Activated CD8-positive, alpha-beta memory T cell treated with anti-CD3 and anti-CD28 coated beads, Interleukin-2, amount 50 U/mL, for 4 hours (primary cell): Measurements from ENCODE around the gene PABPN1L.

Experiments used
- DNase-seq: peaks from one replicate; pipeline ENCODE4 v3.0.0-alpha.2; 2020

PABPN1L gene

GRCh38 chr16:88883117-88883895, 16.8 kb upstream of the PABPN1L start:
- DNase-seq: no peak

DNA sequence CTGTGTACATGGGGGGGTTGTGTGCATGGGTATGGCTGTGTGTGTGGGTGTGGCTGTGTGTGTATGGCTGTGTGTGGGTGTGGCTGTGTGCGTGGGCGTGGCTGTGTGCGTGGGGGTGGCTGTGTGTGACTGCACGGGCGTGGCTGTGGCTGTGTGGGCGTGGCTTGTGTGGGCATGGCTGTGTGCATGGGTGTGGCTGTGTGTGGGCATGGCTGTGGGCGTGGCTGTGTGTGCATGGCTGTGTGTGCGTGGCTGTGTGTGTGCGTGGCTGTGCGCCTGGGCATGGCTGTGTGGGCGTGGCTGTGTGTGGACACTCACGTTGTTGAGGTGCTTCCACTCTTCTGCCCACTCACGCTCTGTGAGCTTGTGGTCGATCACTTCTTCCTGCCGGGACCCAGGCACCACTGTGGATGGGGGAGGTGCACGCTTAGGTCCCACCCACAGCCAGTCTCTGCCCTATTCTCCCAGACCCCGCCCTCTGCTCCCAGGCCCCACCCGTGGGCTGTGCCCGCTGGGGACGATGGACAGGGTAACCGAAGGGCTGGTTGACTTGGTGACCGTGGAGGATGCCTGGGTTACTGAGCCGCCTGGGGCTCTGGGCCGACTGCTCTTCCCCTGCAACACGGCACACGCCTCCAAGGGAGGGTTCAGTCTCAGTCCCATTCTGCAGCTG, 16.0 kb upstream of the PABPN1L start:
- no peak for DNase-seq

GRCh38 chr16:88881675-88882357, 15.4 kb upstream of the PABPN1L start:
- no peak for DNase-seq

DNA sequence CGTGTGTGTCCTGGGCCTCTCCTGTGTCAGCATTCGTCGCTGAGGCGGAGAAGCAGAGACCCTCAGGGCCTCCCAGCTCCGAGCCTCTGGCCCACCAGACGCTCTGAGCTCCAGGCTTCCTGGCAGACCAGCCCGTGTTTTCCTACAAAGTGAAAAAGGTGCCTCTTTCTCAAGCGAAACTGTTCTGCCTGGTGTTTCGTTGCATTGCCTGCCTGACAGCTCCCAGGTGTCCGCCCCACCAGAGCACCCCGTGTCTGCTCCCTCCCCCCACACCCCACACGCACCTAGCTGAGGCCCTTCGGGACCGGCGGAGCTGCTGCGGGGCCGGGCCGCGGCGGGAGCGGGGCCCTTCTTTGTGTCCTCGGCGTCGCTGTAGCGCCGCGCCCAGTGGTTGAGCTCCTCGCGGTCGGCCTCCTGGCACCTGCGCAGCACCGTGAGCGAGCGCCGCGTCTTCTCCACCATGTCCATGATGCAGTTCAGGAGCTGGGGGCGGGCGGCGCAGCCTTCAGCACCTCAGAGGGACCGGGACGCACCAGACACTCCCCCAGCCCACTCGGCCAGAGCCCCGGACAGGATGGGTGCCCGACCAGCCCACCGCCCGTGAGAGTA, 14.7 kb upstream of the PABPN1L start:
- no peak for DNase-seq

DNA sequence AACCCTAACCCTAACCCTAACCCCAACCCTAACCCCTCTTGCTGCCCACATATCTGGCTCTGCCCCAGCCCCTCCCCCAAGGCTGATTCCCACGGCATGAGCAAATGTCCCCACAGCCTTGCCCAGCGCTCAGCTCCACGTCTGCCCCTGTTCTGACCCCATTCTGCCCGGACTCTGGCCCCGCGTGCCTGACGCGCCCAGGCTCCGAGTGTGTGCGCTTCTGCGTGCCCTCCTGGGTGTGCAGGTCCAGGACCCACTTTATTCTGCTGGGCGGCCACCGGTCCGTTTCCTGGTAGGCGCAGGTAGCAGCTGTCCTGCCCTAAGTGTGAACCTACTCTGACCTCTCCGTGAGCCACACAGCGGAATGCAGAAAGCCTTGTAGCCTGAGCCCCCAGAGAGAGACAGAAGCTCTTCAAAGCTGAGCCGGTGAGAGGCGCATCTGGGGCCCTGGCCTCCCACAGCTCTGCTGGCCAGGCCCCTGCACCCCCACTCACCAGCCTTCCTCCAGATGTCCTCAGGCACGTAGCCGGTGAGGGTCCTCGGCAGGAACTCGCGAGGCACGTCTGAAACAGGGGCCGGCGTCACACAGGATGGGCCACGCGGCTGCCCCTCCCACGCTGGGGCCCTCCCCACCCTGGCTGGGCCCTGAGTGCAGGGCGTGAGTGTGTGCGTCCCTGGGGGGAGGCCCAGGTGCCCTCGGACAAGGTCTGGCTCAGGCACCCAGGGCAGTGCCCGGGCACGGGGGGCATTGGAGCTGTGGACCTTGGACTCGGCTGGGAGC, 14.0 kb upstream of the PABPN1L start:
- DNase-seq: no peak

GRCh38 chr16:88879788-88880055, 13.3 kb upstream of the PABPN1L start:
- no peak for DNase-seq

DNA sequence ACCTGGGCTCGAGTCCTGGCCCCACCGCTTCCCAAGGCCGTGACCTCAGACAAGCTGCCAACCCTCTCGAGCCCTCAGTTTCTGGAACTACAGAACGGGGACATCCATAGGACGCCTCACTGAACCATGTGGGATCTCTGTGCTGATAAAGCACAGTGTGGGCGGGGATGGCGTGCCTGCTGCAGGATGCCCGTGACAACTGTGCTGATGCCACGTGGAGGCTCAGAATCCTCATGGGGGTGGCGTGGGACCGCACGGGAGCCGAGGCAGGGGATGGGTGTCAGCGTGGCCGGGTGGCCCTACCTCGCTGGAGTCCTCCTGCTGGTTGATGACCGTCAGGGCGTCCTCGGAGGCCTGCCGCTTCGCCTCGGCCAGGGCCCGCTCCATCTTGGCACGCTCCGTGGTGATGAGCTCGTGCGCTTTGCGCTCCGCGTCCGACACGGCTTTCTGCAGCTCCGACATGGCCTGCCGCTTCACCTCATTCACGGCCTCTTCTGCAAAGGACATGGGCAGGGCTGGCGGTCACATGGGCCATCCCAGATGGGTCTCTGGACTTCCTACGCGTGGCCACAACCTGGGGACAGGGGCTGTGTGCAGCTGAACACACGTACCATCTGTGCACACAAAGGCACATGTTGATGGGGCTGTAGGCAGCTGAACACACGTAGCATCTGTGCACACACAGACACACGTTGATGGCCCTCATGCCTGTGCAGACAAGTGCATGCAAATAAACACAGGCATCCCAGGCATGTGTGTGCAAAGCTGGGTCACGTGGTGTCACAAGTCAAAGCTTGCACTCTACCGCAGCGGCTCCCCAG, 12.7 kb upstream of the PABPN1L start:
- no peak for DNase-seq

DNA sequence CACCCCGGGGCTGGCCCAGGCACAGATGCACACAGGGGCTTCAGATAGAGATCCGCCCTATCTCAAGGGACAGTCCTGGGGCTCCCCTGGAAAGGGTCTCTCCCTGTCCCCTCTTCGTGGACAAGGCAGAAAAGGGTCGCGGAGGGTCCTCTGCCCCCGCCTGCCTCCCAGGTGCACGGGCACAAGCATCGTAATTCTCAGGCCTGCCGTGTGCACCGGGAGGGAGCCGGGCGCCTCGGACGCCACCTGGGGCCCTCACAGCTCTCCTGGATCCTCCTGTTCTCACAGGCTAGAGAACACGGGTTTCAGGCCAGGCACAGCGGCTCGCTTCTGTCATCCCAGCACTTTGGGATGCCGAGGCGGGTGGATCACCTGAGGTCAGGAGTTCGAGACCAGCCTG, 11.9 kb upstream of the PABPN1L start:
- no peak for DNase-seq

- DNase-seq: no peak
Measured at GRCh38 chr16:88877564-88878289, 11.3 kb upstream of the PABPN1L start.

DNA sequence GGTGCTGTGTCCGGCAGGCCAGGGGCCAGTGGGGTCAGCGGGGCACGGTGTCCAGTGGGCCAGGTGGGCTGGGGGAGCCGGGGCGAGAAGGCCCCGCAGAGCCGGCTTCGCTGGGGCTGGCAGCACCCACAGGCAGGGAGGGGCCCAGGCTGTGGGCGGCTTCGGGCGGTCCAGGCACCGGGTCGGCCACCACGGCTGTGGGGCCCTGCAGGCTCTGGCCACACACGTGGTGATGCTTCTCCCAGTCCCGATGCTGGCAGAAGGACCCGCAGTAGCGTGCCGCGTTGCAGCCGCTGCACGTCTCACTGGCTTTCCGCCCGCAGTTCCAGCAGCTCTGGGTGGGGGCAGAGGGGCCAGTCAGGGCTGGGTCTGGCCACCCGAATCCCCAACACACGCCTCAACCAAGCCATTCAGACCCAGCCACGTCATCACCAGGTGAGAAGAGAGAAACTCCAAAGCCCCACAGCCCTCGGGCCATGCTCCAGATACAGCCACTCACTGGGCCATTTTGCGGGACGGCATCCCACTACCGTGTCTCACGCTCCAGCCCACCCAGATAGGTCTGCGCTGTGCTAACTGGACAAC, 10.6 kb upstream of the PABPN1L start:
- DNase-seq: no peak

DNA sequence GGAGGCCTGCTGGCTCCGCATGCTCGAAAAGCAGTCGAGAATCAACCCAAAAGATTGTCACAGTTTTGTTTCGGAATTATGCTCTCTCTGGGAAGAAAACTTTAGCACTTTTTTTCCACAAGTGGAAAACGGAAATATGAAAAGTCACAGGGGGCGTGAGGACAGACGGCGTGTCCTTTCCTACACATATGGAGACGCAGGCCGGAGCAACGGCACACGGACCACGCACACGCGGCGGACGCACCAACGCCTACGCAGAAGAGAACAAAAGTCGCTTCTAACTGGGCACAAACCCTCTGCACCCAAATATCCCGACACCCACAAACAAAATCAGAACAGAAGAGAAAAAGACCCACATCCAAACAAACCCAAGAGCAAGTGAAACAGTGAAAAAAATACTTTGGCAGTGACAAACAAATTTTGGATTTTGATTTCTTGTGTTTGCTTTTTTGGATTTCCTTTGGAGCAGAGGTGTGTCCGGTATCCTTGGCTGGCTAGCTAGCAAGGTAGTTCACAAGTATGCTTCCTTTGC, 9.3 kb upstream of the PABPN1L start:
- DNase-seq: no peak

DNA sequence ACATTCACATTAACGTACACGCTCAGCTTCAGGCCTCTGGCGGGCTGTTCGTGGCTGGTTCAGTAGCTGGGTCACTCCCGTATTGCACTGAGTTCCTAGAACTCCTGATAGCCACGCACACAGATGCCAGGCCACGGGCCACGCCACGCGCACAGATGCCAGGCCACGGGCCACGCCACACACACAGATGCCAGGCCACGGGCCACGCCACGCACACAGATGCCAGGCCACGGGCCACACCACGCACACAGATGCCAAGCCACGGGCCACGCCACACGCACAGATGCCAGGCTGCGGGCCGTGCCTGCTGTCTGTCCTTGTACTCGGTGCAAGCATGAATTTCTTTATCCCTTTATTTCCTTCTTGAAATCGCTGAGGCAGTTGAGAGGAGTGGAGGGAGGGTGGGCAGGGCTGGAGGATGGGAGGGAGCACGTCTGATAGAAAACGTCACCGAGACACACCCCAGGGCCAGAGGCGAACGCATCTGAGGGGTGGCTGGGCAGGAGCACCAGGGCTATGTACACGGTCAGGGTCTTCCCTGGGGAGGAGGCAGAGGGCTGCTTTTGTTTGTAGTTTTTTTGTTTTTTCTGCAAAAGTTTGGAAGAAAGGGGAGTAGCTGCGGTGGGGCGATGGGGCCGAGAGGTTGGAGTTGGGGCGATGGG, 8.6 kb upstream of the PABPN1L start:
- DNase-seq: no peak

DNA sequence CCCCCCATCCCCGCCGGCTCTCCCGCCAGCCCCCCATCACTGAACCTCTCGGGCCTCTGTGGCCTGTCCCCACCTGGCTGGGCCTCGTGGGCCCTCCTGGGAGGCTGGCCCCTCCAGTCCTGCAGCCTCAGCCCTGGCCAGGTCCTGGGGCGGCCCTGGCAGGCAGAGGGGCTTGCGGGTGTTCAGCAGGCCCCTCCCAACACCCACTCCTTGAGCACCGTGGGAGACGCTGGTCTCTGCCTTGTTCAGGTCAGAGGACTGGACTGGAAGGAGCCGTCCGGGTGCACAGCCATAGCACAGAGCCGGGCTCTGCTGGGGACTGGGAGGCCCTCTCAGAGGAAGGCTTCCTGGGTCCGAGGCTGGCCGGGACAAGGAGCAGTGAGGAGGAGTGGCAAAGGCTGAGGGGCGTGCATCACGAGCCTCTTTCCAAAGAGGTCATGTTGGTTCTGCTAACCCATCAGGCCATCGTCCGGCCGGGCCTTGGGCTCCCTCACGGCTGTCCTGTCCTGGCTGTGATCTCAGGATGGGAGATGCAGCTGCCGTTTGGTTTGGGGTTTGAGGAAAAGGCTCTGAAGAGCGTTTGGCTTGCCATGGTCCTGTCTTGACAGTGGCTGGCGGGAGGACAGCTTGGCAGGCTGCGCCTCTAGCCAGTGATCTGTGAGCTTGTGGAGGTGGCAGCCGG, 6.3 kb upstream of the PABPN1L start:
- no peak for DNase-seq

GRCh38 chr16:88871730-88872416, 5.4 kb upstream of the PABPN1L start:
- no peak for DNase-seq

DNA sequence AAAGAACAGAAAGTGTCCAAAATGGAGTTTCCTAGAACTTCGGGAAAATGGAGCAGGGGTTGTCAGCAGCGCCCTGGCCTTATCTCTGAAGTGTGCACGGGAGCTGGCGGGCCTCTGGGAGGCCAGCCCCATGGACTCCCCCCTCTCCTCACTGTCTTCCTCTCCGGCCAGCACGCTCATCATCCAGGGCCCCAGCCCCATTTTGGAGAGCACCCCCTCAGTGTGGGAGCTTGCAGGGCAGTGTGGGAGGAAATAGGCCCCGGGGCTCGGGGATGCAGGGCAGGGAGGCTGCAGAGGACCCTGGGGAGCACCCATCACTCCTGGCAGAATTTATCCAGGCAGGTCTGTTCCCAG, 4.9 kb upstream of the PABPN1L start:
- DNase-seq: no peak

DNA sequence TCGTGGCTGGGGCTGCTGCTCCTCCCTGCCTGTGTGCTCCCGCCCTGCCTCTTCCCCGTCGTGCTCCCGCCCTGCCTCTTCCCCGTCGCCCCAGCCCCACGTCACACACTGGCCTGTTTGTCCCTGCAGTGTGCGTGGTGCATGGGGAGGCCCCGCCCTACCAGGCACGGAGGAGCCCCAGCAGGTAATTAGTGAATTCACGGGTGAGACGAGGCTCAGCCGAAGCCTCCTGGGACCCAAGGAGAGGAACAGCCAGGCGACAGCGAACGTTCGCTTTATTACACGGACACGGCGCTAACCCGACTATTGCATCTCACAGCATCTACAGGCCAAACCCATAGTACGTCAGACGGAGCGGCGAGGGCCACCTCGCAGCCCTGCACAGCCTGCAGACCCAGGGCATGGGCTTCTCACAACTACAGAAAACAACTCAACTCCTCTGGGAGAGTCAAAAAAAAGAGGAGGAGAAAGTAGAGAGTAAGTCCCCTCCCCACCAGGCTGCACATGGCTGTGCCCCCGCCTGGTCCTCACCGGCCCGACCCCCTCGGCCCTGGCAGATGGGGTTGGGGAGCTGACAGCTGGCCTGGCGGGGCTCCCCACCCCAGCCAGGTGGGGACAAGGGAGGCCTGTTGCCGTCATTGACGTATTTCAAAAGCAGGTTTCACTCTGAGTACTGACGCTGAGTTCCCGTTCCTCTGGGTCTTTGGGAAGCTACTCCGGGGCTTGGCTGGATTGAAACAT, 4.3 kb upstream of the PABPN1L start:
- DNase-seq: no peak

DNA sequence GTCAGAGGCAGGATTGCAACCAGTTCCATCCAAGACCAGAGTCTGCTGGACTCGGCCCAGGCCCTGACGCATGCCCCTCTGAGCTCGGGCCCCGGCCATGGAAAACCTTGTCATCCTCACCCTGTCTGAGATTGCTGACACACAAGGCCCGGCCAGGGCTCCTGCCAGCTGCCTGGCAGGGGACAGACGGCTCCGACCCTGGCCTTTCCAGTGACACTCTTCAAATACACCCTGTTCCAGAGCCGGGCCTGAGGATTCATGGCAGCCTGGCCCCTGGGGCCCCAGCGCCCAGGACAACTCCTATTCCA, 3.2 kb upstream of the PABPN1L start:
- no peak for DNase-seq

DNA sequence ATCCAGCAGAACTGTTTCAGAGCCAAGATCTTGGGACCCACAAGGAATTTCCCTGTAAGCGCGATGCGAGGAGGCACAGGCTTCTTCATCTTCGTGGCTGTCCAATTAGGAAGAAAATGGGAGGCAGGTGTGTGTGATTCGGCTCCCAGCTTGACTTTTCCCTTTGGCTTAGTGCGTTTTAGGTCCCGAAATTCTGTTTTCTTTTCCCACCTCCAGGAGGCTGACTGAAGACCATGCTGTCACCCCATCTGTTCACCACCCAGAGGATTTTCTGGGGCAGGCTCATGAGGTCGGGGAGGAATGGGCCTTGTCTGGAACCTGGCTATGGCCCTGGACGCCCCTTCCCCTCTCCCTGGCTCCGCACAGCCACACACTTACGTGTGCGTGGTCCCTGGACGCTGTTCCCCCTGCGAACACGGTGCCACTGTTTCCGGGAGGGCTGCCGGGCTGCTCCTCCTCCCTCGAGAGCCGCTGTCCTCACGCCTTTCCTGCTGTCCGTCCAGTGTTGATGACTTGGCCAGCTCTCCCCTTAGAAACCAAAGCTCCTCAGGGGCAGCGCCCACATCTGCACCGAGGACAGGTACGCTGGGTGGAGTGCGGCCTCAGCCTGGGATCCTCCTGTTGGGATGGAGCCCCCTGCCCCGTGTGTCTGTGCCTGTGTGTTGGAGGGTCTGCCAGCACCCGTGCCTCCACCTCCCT, 2.7 kb upstream of the PABPN1L start:
- DNase-seq: no peak
